ENCODE results near the gene RGCC. TPM values are rescaled to one million over a fixed set of nuclear protein-coding genes. Genes with fewer than 3 reads are reported as not detected.
"Not testable (repeated sequence)": the region's sequence is repeated elsewhere in the genome, so short reads cannot be mapped to it uniquely, and the experiment has no call there.

The RGCC gene
- total RNA-seq, 1 donor from 2014 or later: 381 TPM

GRCh38 chr13:41503356-41503755 lies 46.0 kb downstream of the RGCC start:
- DNase-seq (no peak), ATAC-seq (no peak)
- no peaks in the 10 kb centered on the region for H3K27me3 ChIP-seq (ENCODE audit: low read depth)
- H3K36me3 ChIP-seq: no peaks in the 10 kb centered on the region
- no peaks in the 10 kb centered on the region for H3K9me3 ChIP-seq
- H3K4me3 ChIP-seq: no peak overlapping the region
- no peak overlapping the region for H3K27ac ChIP-seq
- no peak for TF ChIP-seq CTCF (IDR thresholded peaks at IDR 0.05)
- no peaks in the 10 kb centered on the region for H3K4me1 ChIP-seq
- intact Hi-C loops (cut with DNase I): no loop called here

GRCh38 chr13:41504657-41505056 lies 47.3 kb downstream of the RGCC start:
- H3K9me3 ChIP-seq; H3K4me1 ChIP-seq; H3K4me3 ChIP-seq; intact Hi-C loops (cut with DNase I); ATAC-seq; H3K27me3 ChIP-seq (ENCODE audit: low read depth); H3K36me3 ChIP-seq; H3K27ac ChIP-seq; DNase-seq: not testable (repeated sequence)

GRCh38 chr13:41505209-41505835 lies 48.0 kb downstream of the RGCC start:
- no peaks in the 10 kb centered on the region for H3K27me3 ChIP-seq (ENCODE audit: low read depth)
- DNase-seq (no peak), ATAC-seq (no peak)
- no peaks in the 10 kb centered on the region for H3K4me1 ChIP-seq
- no peak overlapping the region for H3K4me3 ChIP-seq
- H3K36me3 ChIP-seq: no peaks in the 10 kb centered on the region
- H3K9me3 ChIP-seq: no peaks in the 10 kb centered on the region
- no peak for TF ChIP-seq CTCF (IDR thresholded peaks at IDR 0.05)
- intact Hi-C loops (cut with DNase I): no loop called here
- no peak overlapping the region for H3K27ac ChIP-seq

GRCh38 chr13:41506312-41506711 lies 49.0 kb downstream of the RGCC start:
- no peak for ATAC-seq
- Histone ChIP-seq H3K9me3 (no peaks in the 10 kb centered on the region), H3K27ac (no peak overlapping the region), H3K4me3 (no peak overlapping the region), H3K36me3 (no peaks in the 10 kb centered on the region), H3K27me3 (ENCODE audit: low read depth) (no peaks in the 10 kb centered on the region), H3K4me1 (no peaks in the 10 kb centered on the region)
- TF ChIP-seq CTCF (IDR thresholded peaks at IDR 0.05): no peak
- no peak for DNase-seq
- intact Hi-C loops (cut with DNase I): no loop called here

- Histone ChIP-seq H3K27ac (no peak overlapping the region), H3K4me1 (no peaks in the 10 kb centered on the region), H3K27me3 (ENCODE audit: low read depth) (no peaks in the 10 kb centered on the region), H3K36me3 (no peaks in the 10 kb centered on the region), H3K9me3 (no peaks in the 10 kb centered on the region), H3K4me3 (no peak overlapping the region)
- DNase-seq: no peak
- intact Hi-C loops (cut with DNase I): no loop called here
- no peak for TF ChIP-seq CTCF (IDR thresholded peaks at IDR 0.05)
- no peak for ATAC-seq
Observed at GRCh38 chr13:41509971-41510370, 52.6 kb downstream of the RGCC start.

GRCh38 chr13:41511827-41512226 lies 54.5 kb downstream of the RGCC start:
- no peak for DNase-seq
- Histone ChIP-seq H3K4me3 (no peak overlapping the region), H3K27ac (no peak overlapping the region), H3K9me3 (no peaks in the 10 kb centered on the region), H3K27me3 (ENCODE audit: low read depth) (no peaks in the 10 kb centered on the region), H3K36me3 (no peaks in the 10 kb centered on the region), H3K4me1 (no peaks in the 10 kb centered on the region)
- no peak for ATAC-seq
- intact Hi-C loops (cut with DNase I): no loop called here
- TF ChIP-seq CTCF (IDR thresholded peaks at IDR 0.05): no peak
